ENCODE results near the gene HID1.

The HID1 gene

GRCh38 chr17:74972107-74972972 is at the start of gene HID1:
TSS of gene HID1 (minus strand) at chr17:74972759. CDS start at chr17:74972656, 103 bp downstream.
- Mint-ChIP-seq H3K27ac (peak within 1 kb of the TSS; percentile 86), H3K4me1 (peaks cover 8 to 15% of the 10 kb centered on the region in 2 donors), H3K36me3 (no peaks in the 10 kb centered on the region), H3K4me3 (peak within 1 kb of the TSS; percentile 83 to 84), H3K27me3 (peaks cover 25 to 45% of the 10 kb centered on the region in 2 donors), H3K9me3 (no peaks in the 10 kb centered on the region)
- no peak for DNase-seq
- peak; percentile 81 to 83 for ATAC-seq (replicated peaks)

- Mint-ChIP-seq H3K27me3 (no peaks in the 10 kb centered on the region), H3K4me3 (no peak overlapping the region), H3K27ac (no peak overlapping the region), H3K9me3 (peaks cover 0 to 2% of the 10 kb centered on the region in 2 donors), H3K4me1 (peaks cover 4 to 10% of the 10 kb centered on the region in 2 donors), H3K36me3 (peaks cover 44 to 57% of the 10 kb centered on the region in 2 donors)
- no peak for DNase-seq
- no peak for ATAC-seq (replicated peaks)
Measured at GRCh38 chr17:75020331-75021110, 48.0 kb upstream of the HID1 start.

- H3K9me3 Mint-ChIP-seq, result no peaks in the 10 kb centered on the region
- ATAC-seq (replicated peaks) (no peak), DNase-seq (no peak)
- H3K4me1 Mint-ChIP-seq, result peaks cover 5% of the 10 kb centered on the region in 2 donors
- H3K4me3 Mint-ChIP-seq, result no peak overlapping the region
- no peaks in the 10 kb centered on the region for H3K27me3 Mint-ChIP-seq
- peaks cover 39 to 55% of the 10 kb centered on the region in 2 donors for H3K36me3 Mint-ChIP-seq
- no peak overlapping the region for H3K27ac Mint-ChIP-seq
Measured at GRCh38 chr17:75019710-75020109, 47.2 kb upstream of the HID1 start.

GRCh38 chr17:75019146-75019545 is 46.6 kb upstream of the HID1 start:
- Mint-ChIP-seq H3K27ac (no peak overlapping the region), H3K4me3 (no peak overlapping the region), H3K4me1 (peaks cover 5 to 6% of the 10 kb centered on the region in 2 donors), H3K9me3 (no peaks in the 10 kb centered on the region), H3K36me3 (peaks cover 39 to 53% of the 10 kb centered on the region in 2 donors), H3K27me3 (no peaks in the 10 kb centered on the region)
- DNase-seq (no peak), ATAC-seq (replicated peaks) (no peak)

GRCh38 chr17:75013092-75013559 is 40.6 kb upstream of the HID1 start:
- H3K27me3 Mint-ChIP-seq, result no peaks in the 10 kb centered on the region
- peaks cover 5 to 18% of the 10 kb centered on the region in 2 donors for H3K36me3 Mint-ChIP-seq
- peak overlapping the region; percentile 94 for H3K27ac Mint-ChIP-seq

GRCh38 chr17:75012346-75013091 is 40.0 kb upstream of the HID1 start, which contains the start of gene MRPL58:
TSS of gene MRPL58 (plus strand) at chr17:75012670. CDS start at chr17:75012687, 17 bp downstream.
- Mint-ChIP-seq H3K27ac (peak within 1 kb of the TSS; percentile 94), H3K4me1 (peaks cover 20 to 32% of the 10 kb centered on the region in 2 donors), H3K4me3 (peak within 1 kb of the TSS; percentile 92 to 96), H3K27me3 (peaks cover 0 to 4% of the 10 kb centered on the region in 2 donors), H3K9me3 (no peaks in the 10 kb centered on the region), H3K36me3 (peaks cover 5 to 18% of the 10 kb centered on the region in 2 donors)
- ATAC-seq (replicated peaks) (peak; percentile 94 to 95), DNase-seq (peak; percentile 85)

More at GRCh38 chr17:75013092-75013559, 40.6 kb upstream of the HID1 start:
- Mint-ChIP-seq H3K9me3 (no peaks in the 10 kb centered on the region), H3K4me3 (peak overlapping the region; percentile 92 to 96), H3K4me1 (peaks cover 20 to 32% of the 10 kb centered on the region in 2 donors)
- DNase-seq (no peak), ATAC-seq (replicated peaks) (no peak)

GRCh38 chr17:75012096-75012345 is 39.5 kb upstream of the HID1 start:
- Mint-ChIP-seq H3K27me3 (peaks cover 0 to 9% of the 10 kb centered on the region in 2 donors), H3K36me3 (peaks cover 5 to 18% of the 10 kb centered on the region in 2 donors), H3K9me3 (no peaks in the 10 kb centered on the region), H3K4me3 (peak overlapping the region; percentile 92 to 96), H3K4me1 (peaks cover 20 to 32% of the 10 kb centered on the region in 2 donors), H3K27ac (peak overlapping the region; percentile 94)
- ATAC-seq (replicated peaks) (no peak), DNase-seq (no peak)

GRCh38 chr17:75011401-75012095 is 39.0 kb upstream of the HID1 start:
- H3K36me3 Mint-ChIP-seq, result peaks cover 5 to 16% of the 10 kb centered on the region in 2 donors
- H3K9me3 Mint-ChIP-seq, result no peaks in the 10 kb centered on the region
- peak overlapping the region; percentile 92 to 96 for H3K4me3 Mint-ChIP-seq
- DNase-seq, result no peak
- no peak for ATAC-seq (replicated peaks)
- peak overlapping the region; percentile 94 for H3K27ac Mint-ChIP-seq
- peaks cover 0 to 14% of the 10 kb centered on the region in 2 donors for H3K27me3 Mint-ChIP-seq
- peaks cover 20 to 32% of the 10 kb centered on the region in 2 donors for H3K4me1 Mint-ChIP-seq

GRCh38 chr17:75010683-75011400 is 38.3 kb upstream of the HID1 start:
- Mint-ChIP-seq H3K9me3 (no peaks in the 10 kb centered on the region), H3K4me3 (no peak overlapping the region), H3K4me1 (peaks cover 19 to 27% of the 10 kb centered on the region in 2 donors), H3K27me3 (peaks cover under 1 to 21% of the 10 kb centered on the region in 2 donors), H3K27ac (peak overlapping the region; percentile 26), H3K36me3 (peaks cover 2 to 11% of the 10 kb centered on the region in 2 donors)
- ATAC-seq (replicated peaks) (no peak), DNase-seq (no peak)

- H3K4me3 Mint-ChIP-seq, result no peak overlapping the region
- peaks cover 0 to 3% of the 10 kb centered on the region in 2 donors for H3K36me3 Mint-ChIP-seq
- H3K27me3 Mint-ChIP-seq, result peaks cover 15 to 34% of the 10 kb centered on the region in 2 donors
- peaks cover 14 to 27% of the 10 kb centered on the region in 2 donors for H3K4me1 Mint-ChIP-seq
- DNase-seq, result no peak
- no peaks in the 10 kb centered on the region for H3K9me3 Mint-ChIP-seq
- no peak overlapping the region for H3K27ac Mint-ChIP-seq
- no peak for ATAC-seq (replicated peaks)
Measured at GRCh38 chr17:75009139-75009724, 36.7 kb upstream of the HID1 start.

GRCh38 chr17:75008373-75008772 is 35.8 kb upstream of the HID1 start:
- H3K4me1 Mint-ChIP-seq, result peaks cover 8 to 19% of the 10 kb centered on the region in 2 donors
- H3K9me3 Mint-ChIP-seq, result no peaks in the 10 kb centered on the region
- DNase-seq (no peak), ATAC-seq (replicated peaks) (no peak)
- H3K36me3 Mint-ChIP-seq, result no peaks in the 10 kb centered on the region
- peaks cover 15 to 35% of the 10 kb centered on the region in 2 donors for H3K27me3 Mint-ChIP-seq
- no peak overlapping the region for H3K4me3 Mint-ChIP-seq
- no peak overlapping the region for H3K27ac Mint-ChIP-seq

- no peak overlapping the region for H3K4me3 Mint-ChIP-seq
- no peaks in the 10 kb centered on the region for H3K36me3 Mint-ChIP-seq
- no peak overlapping the region for H3K27ac Mint-ChIP-seq
- DNase-seq (no peak), ATAC-seq (replicated peaks) (no peak)
- peaks cover 23 to 43% of the 10 kb centered on the region in 2 donors for H3K27me3 Mint-ChIP-seq
- peaks cover 11 to 22% of the 10 kb centered on the region in 2 donors for H3K4me1 Mint-ChIP-seq
- no peaks in the 10 kb centered on the region for H3K9me3 Mint-ChIP-seq
Measured at GRCh38 chr17:75006653-75007052, 34.1 kb upstream of the HID1 start.
